ENCODE results near the gene ACSM4.

- TF ChIP-seq ZNF274 (IDR thresholded peaks at IDR 0.05; ENCODE audit: low read depth, low read length) (no peak), SUZ12 (IDR thresholded peaks at IDR 0.05; ENCODE audit: extremely low read depth, insufficient read depth, insufficient read length) (no peak), YY1 (IDR thresholded peaks at IDR 0.05; ENCODE audit: insufficient read depth, insufficient read length) (no peak)
These were observed 34.6 kb upstream of the ACSM4 start for GRCh38 chr12:7269273-7269672.
